Endodermal cell (in vitro differentiated cells): ENCODE data around the gene AKR1D1. TPM values are rescaled to one million over a fixed set of nuclear protein-coding genes. Genes with fewer than 3 reads are reported as not detected.

Experiments
- DNase-seq: peaks from one replicate; pipeline ENCODE4 v3.0.0-alpha.2; 2017
- H3K27ac ChIP-seq: 2 replicates; pipeline ENCODE4 v1.5.1; 2013; ENCODE audit warnings: mild to moderate bottlenecking, low read depth, low read length, moderate library complexity
- H3K27me3 ChIP-seq: 2 replicates; pipeline ENCODE4 v1.6.1; 2013; ENCODE audit warnings: mild to moderate bottlenecking, low read length, moderate library complexity; ENCODE audit not compliant: insufficient read depth, control insufficient read depth, poor library complexity, severe bottlenecking
- H3K36me3 ChIP-seq: 2 replicates; pipeline ENCODE4 v1.7.0; 2013; ENCODE audit warnings: mild to moderate bottlenecking, low read length, moderate library complexity; ENCODE audit not compliant: control insufficient read depth, insufficient read depth
- H3K4me1 ChIP-seq: one replicate; pipeline ENCODE4 v1.7.0; 2013; ENCODE audit warnings: low read length; ENCODE audit not compliant: control insufficient read depth, insufficient read depth
- H3K4me3 ChIP-seq: 2 replicates; pipeline ENCODE4 v1.5.1; 2013; ENCODE audit warnings: mild to moderate bottlenecking, low read length, moderate library complexity
- H3K9ac ChIP-seq: 2 replicates; pipeline ENCODE4 v1.6.1; 2013; ENCODE audit warnings: mild to moderate bottlenecking, low read length, moderate library complexity; ENCODE audit not compliant: poor library complexity, severe bottlenecking; ENCODE audit errors: extremely low read depth
- H3K9me3 ChIP-seq: 2 replicates; pipeline ENCODE4 v1.6.1; 2013; ENCODE audit warnings: mild to moderate bottlenecking, low read length, moderate library complexity; ENCODE audit not compliant: control insufficient read depth
- H3K27ac Mint-ChIP-seq: 2 replicates; pipeline ENCODE4 v1.8.0; 2020; ENCODE audit warnings: mixed read lengths
- H3K27me3 Mint-ChIP-seq: 2 replicates; pipeline ENCODE4 v1.8.0; 2021; ENCODE audit warnings: mild to moderate bottlenecking, mixed read lengths; ENCODE audit not compliant: insufficient read depth
- H3K36me3 Mint-ChIP-seq: 2 replicates; pipeline ENCODE4 v1.8.0; 2020; ENCODE audit warnings: low read depth, mixed read lengths
- H3K4me1 Mint-ChIP-seq: 2 replicates; pipeline ENCODE4 v1.8.0; 2020; ENCODE audit warnings: mixed read lengths
- H3K4me3 Mint-ChIP-seq: 2 replicates; pipeline ENCODE4 v1.8.0; 2020; ENCODE audit warnings: mild to moderate bottlenecking, moderate library complexity, mixed read lengths
- H3K9me3 Mint-ChIP-seq: 2 replicates; pipeline ENCODE4 v1.8.0; 2020; ENCODE audit warnings: mild to moderate bottlenecking, mixed read lengths
- CTCF ChIP-seq: fragments of 200-600 bp; sonication (generic); conservative IDR thresholded peaks from 2 replicates; pipeline ENCODE4 v1.5.0; 2021; ENCODE audit warnings: antibody characterized with exemption, mild to moderate bottlenecking
- WGBS, 2 experiments: methylation state at CpG; one replicate each; pipeline versions ENCODE4 v1.1.5 to v1.1.7; 2013; ENCODE audit warnings: missing lambda C conversion rate in 2 of 2, mixed read lengths in 1 of 2; ENCODE audit not compliant: insufficient coverage in 1 of 2, insufficient read length in 1 of 2; 5-methylcytosine and 5-hydroxymethylcytosine counted together
- total RNA-seq, 2 donors: library from RNA; stranded (reverse); fragmentation: NEBNext Ultra II Directional in 1 of 2; extraction: Animal tissue kit (Norgen Biotek cat#: 25700) in 1 of 2; gene quantifications; 2 replicates in 1 of 2; 3 replicates in 1 of 2; pipeline ENCODE4 v1.2.1, GENCODE V29; 2021

Gene AKR1D1
- total RNA-seq, 2 donors from 2014 or later: not detected

DNA sequence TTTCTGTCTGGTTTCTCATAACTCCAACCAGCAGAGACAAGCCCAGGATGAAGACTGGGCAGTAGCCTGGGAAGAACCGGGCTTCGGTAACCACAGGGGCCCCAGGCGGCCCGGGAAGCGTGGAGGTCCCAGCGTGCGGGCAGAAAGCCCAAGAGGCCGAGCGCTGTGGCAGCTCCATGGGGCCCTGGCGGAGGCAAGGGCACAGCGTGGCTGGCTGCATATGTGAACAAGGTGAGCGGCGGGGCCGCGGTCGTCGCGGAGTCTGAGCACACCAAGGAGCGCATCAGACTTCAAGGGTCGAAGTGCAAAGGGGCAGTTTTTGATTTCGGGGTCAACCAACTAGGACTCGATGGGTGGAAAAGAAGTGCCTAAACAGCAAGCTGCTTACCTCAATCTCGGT is 45.9 kb downstream of the AKR1D1 start:
- Mint-ChIP-seq H3K4me1 (peaks cover 8% of the 10 kb centered on the region), H3K27ac (no peak overlapping the region), H3K27me3 (no peaks in the 10 kb centered on the region), H3K36me3 (no peaks in the 10 kb centered on the region), H3K9me3 (peaks cover 4% of the 10 kb centered on the region), H3K4me3 (no peak overlapping the region)
- Histone ChIP-seq H3K27me3 (no peaks in the 10 kb centered on the region), H3K27ac (no peak overlapping the region), H3K4me1 (no peaks in the 10 kb centered on the region), H3K36me3 (no peaks in the 10 kb centered on the region), H3K9ac (no peak overlapping the region), H3K4me3 (no peak overlapping the region), H3K9me3 (no peaks in the 10 kb centered on the region)
- no peak for DNase-seq
- 93 to 94% methylated on average over 22 to 23 of the region's 23 CpGs for WGBS, 2 experiments
- no peak for TF ChIP-seq CTCF

- Histone ChIP-seq H3K27ac (no peak overlapping the region), H3K9ac (no peak overlapping the region)
- H3K4me1 Mint-ChIP-seq: peaks cover 8% of the 10 kb centered on the region
Measured at GRCh38 chr7:138125119-138125518, 48.9 kb downstream of the AKR1D1 start.

GRCh38 chr7:138125598-138126111 is 49.4 kb downstream of the AKR1D1 start:
- H3K4me3 ChIP-seq: no peak overlapping the region
- H3K9me3 ChIP-seq: peaks cover 25% of the 10 kb centered on the region
- no peak for DNase-seq
- no peak for TF ChIP-seq CTCF
- Mint-ChIP-seq H3K4me3 (no peak overlapping the region), H3K36me3 (peaks cover 4% of the 10 kb centered on the region), H3K27ac (no peak overlapping the region), H3K4me1 (peaks cover 8% of the 10 kb centered on the region), H3K9me3 (peaks cover 25% of the 10 kb centered on the region), H3K27me3 (no peaks in the 10 kb centered on the region)
- no peaks in the 10 kb centered on the region for H3K36me3 ChIP-seq
- H3K4me1 ChIP-seq: no peaks in the 10 kb centered on the region
- no peak overlapping the region for H3K27ac ChIP-seq
- no peaks in the 10 kb centered on the region for H3K27me3 ChIP-seq
- 82% methylated on average over 2 of the region's 2 CpGs; no CpG with 5 or more reads in 1 of the 2 experiments for WGBS, 2 experiments
- no peak overlapping the region for H3K9ac ChIP-seq

More at GRCh38 chr7:138125119-138125518, 48.9 kb downstream of the AKR1D1 start:
- H3K4me3 ChIP-seq: no peak overlapping the region
- no peak for TF ChIP-seq CTCF
- DNase-seq: no peak
- H3K27me3 Mint-ChIP-seq: no peaks in the 10 kb centered on the region
- H3K36me3 ChIP-seq: no peaks in the 10 kb centered on the region
- peaks cover 25% of the 10 kb centered on the region for H3K9me3 ChIP-seq
- H3K27me3 ChIP-seq: no peaks in the 10 kb centered on the region
- no peak overlapping the region for H3K27ac Mint-ChIP-seq
- no peak overlapping the region for H3K4me3 Mint-ChIP-seq
- peaks cover 4% of the 10 kb centered on the region for H3K36me3 Mint-ChIP-seq
- WGBS, 2 experiments: 67 to 75% methylated on average over 1 to 2 of the region's 2 CpGs
- H3K4me1 ChIP-seq: no peaks in the 10 kb centered on the region
- peaks cover 22% of the 10 kb centered on the region for H3K9me3 Mint-ChIP-seq
